ENCODE data around the gene TP53TG5.

DNA sequence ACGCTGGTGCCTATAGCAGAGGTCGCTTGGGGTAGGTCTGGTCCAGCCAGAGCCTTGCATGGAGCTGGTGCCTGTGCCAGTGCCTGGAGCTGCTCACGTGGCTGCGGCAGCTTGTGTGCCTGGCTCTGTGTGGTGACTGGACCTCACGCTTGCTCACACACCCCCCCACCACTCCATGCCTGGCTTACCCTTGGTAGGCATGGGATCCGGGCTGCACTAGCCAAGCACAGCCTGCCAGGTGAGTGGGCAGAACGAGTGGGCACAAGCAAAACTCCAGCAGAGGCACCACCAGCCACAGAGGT is 16.9 kb upstream of the TP53TG5 start:
- TF ChIP-seq POLR2A (IDR thresholded peaks at IDR 0.05) (no peak), CTCF (IDR thresholded peaks at IDR 0.05) (no peak)

Data from right lobe of liver (tissue), 4 donors.